GM13977 (cell line): ENCODE measurements around the gene C20orf173.
"Not testable (repeated sequence)": the region's sequence is repeated elsewhere in the genome, so short reads cannot be mapped to it uniquely, and the experiment has no call there.

Source experiments
- DNase-seq: peaks from one replicate; pipeline ENCODE4 v3.0.0; 2012; ENCODE audit warnings: low spot score
- in situ Hi-C: fragments of 300-500 bp; cut with MboI; formaldehyde crosslinking; loops from one replicate; pipeline ENCODE4 v1.12.0; 2022; ENCODE audit warnings: low sequenced_read_pairs, low pct_unique_long_range_greater_than_20kb, mixed read lengths, inconsistent platforms; ENCODE audit not compliant: unreplicated experiment
- TF ChIP-seq, protein P1 (sequence below): IDR thresholded peaks from 2 replicates; pipeline ENCODE4 v1.5.1; 2012; ENCODE audit warnings: mild to moderate bottlenecking, control low read depth; ENCODE audit not compliant: insufficient read depth; ENCODE audit errors: extremely low read depth, missing control alignments

C20orf173 gene

DNA sequence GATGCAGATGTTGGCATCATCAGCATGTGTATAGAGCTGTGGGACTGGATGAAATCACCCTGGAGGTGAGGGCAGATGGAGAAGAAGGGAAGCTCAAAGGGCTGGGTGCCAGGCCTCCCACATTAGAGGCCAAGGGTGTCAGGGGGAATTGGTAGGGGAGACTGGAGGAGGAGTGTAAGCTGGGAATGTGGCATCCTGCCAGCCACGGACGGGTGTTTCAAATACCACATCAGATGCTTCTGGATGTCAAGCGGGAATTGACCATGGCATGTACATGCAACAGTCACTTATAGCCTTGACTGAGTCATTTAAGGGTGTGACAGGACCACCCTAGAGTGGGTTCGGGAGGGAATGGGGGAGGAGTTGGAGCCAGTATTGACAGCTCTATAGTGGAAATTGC is 22.1 kb upstream of the C20orf173 start:
- no peak for DNase-seq
- in situ Hi-C loops = no loop called here
- TF ChIP-seq, protein P1, sequence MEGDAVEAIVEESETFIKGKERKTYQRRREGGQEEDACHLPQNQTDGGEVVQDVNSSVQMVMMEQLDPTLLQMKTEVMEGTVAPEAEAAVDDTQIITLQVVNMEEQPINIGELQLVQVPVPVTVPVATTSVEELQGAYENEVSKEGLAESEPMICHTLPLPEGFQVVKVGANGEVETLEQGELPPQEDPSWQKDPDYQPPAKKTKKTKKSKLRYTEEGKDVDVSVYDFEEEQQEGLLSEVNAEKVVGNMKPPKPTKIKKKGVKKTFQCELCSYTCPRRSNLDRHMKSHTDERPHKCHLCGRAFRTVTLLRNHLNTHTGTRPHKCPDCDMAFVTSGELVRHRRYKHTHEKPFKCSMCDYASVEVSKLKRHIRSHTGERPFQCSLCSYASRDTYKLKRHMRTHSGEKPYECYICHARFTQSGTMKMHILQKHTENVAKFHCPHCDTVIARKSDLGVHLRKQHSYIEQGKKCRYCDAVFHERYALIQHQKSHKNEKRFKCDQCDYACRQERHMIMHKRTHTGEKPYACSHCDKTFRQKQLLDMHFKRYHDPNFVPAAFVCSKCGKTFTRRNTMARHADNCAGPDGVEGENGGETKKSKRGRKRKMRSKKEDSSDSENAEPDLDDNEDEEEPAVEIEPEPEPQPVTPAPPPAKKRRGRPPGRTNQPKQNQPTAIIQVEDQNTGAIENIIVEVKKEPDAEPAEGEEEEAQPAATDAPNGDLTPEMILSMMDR = no peak

DNA sequence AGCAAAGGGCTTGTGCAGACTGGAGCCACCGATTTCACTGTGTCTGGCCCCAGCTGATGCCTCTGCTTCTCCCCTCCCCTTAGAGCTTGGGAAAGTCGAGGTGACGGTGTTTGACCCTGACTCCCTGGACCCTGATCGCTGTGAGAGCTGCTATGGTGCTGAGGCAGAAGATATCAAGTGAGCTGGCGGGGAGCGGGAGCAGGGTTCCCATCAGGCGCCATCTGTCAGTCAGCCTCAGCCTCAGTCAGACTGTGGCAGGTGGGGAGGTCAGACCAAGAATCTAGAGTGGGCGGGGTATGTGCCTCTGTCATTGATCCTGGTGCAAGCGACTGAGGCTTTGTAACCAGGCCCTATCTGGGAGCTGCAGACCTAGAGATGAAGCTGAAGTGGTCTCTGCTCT is 17.9 kb upstream of the C20orf173 start:
- in situ Hi-C loops = no loop called here
- TF ChIP-seq, protein P1 = no peak
- DNase-seq = no peak

DNA sequence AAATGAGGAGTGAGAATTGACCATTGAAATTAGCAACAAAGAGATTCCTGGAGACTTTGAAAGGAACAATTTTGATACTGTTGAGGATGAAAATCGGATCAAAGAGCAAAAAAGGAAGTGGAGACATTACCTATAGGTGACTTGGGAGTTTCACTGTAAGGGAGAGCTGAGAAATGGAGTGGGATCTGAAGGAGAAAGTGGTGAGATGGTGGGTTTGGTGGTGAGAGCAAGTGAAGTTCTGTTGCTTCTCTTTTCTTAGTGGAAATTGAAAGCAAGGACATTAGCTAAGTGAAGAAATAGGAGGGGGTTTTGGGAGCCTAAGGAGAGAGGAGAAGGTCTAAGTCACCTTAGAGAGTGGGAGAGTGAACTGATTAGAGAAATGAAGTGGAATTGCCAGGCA is 16.7 kb upstream of the C20orf173 start:
- TF ChIP-seq, protein P1 = no peak
- DNase-seq = no peak
- in situ Hi-C loops = no loop called here

DNA sequence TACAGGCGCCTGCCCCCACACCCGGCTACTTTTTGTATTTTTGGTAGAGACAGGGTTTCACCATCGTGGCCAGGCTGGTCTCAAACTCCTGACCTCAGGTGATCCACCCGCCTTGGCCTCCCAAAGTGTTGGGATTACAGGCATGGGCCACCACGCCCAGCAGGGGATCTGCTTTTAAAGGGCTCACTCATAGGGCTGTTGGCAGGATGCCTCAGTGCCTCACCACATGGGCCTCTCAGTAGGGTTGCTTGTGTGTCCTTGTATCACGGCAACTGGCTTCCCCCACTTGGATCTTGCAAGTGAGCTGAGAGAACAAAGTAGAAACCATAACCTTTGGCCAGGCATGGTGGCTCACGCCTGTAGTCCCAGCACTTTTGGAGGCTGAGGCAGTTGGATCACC is 15.5 kb upstream of the C20orf173 start:
- in situ Hi-C loops, DNase-seq: not testable (repeated sequence)

DNA sequence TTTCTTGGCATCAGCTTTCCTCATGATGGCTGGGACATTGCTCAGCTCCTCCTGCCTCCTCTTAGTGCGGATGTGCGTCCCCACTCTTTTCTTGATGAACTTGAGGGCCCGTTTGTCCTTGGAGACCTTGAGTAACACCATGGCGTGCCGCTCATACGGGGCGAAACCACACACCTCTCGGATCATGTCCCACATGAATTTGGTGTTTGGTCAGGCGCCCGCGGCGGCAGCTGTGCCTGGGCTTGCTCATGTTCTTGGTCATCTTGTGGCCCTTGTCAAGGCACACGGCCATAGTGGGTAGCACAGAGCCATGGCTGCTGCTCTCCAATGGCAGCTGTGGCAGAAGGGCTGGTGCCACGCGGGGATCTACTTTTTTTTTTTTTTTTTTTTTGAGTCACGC is 15.0 kb upstream of the C20orf173 start:
- TF ChIP-seq, protein P1 = no peak
- DNase-seq = no peak
- in situ Hi-C loops = no loop called here

DNA sequence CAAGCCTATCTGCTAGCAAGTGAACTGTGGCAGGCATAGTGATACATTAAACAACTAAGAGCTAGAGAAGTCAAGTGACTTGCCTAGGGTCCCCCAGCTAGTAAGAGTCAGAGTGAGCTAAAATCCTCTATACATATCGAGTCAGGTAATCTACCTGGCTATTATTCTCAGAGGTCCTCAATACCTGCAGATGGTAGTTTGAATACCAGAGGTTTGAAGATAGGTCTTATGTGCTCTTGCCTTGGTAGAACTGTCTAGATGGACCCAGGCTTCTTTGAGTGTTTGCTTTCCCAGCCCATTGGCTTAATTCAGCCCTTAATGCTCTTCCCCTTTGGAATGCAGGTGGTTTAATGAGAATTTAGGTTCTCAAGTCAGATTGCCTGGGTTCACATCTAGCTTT is 13.5 kb upstream of the C20orf173 start:
- DNase-seq = no peak
- in situ Hi-C loops = no loop called here
- TF ChIP-seq, protein P1 = no peak

DNA sequence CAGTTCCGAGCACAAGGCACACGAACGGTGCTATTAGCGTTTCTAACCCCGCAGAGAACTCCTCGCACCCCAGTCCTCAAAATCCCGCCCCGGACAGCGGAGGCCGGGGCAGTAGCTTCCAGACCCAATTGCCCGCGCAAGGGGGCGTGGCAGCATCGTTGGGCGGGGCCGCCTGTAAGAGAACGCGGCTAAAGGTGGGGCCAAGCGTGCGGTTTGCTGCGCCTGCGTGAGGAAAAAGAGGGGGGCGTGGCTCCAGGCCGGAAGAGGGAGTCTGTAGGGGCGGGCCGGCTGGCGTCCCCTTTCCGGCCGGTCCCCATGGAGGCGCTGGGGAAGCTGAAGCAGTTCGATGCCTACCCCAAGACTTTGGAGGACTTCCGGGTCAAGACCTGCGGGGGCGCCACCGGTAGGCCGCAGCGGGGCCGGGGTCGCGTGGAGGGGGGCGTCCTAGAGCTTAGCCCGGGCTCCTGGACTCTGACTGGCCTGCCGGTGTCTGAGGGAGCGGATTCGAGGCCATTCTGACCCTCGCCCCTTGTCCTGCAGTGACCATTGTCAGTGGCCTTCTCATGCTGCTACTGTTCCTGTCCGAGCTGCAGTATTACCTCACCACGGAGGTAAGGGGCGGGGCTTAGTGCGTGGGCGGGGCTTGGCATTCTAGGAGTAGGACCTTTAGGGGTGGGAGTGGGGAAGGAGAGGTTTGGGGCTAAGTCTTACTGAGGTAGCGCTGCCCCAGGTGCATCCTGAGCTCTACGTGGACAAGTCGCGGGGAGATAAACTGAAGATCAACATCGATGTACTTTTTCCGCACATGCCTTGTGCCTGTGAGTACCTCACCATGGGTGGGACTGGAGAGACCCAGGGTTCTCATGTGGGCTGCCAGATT is 12.6 kb upstream of the C20orf173 start, which contains the start of gene ERGIC3:
Gene ERGIC3 (plus strand): TSS at position 296 of the 880 bp plus-strand sequence. CDS start 20 bp downstream, at position 316.
- in situ Hi-C loops = no loop called here
- peak; percentile 96 for DNase-seq
- TF ChIP-seq, protein P1 = no peak
